ENCODE measurements around the gene CCDC80.

DNA sequence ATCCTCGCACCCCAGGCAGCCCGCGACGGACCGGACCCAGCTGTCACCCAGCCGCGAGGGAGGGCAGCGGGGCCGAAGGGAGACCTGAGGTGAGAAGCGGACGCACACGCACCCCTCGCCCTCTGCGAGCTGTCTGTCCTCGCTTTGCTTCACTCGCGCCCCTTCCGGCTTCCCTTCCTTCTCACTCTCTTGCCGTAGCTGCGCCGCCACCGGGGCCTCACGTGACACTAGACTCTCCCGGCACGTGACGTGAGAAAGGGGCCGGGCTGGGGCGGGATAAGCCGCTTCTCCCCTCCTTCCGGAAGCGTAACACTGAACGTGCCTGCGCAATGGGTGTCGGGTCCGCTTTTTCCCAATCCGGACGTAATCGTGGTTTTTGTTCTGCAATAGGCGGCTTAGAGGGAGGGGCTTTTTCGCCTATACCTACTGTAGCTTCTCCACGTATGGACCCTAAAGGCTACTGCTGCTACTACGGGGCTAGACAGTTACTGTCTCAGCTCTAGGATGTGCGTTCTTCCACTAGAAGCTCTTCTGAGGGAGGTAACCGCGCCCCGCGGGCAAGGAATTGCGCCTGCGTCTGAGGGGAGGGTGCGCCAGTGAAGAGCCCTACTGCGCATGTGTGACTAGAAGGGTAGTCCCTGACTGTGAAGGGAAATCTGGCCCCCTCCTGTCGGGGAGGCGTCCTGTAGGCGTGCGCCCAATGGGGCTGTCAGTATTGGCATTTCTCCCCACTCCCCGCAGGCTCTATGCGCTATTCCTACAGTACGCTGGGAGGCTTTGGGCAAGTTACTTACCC lies 79.0 kb downstream of the CCDC80 start, which contains the start of the genes ATG3 and SLC35A5:
- TF ChIP-seq, protein P1, sequence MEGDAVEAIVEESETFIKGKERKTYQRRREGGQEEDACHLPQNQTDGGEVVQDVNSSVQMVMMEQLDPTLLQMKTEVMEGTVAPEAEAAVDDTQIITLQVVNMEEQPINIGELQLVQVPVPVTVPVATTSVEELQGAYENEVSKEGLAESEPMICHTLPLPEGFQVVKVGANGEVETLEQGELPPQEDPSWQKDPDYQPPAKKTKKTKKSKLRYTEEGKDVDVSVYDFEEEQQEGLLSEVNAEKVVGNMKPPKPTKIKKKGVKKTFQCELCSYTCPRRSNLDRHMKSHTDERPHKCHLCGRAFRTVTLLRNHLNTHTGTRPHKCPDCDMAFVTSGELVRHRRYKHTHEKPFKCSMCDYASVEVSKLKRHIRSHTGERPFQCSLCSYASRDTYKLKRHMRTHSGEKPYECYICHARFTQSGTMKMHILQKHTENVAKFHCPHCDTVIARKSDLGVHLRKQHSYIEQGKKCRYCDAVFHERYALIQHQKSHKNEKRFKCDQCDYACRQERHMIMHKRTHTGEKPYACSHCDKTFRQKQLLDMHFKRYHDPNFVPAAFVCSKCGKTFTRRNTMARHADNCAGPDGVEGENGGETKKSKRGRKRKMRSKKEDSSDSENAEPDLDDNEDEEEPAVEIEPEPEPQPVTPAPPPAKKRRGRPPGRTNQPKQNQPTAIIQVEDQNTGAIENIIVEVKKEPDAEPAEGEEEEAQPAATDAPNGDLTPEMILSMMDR (IDR thresholded peaks at IDR 0.05): no peak
- peak; percentile 65 to 84 for TF ChIP-seq POLR2A (IDR thresholded peaks at IDR 0.05)
- no peak for TF ChIP-seq EP300 (IDR thresholded peaks at IDR 0.05)

Data from suprapubic skin (tissue), 3 donors.